HG03159 (cell line): ENCODE data around the gene SAE1.
"Not testable (repeated sequence)": the region's sequence is repeated elsewhere in the genome, so short reads cannot be mapped to it uniquely, and the experiment has no call there.

Experiments
- ATAC-seq: cut with Tn5 transposase; IDR thresholded peaks from one replicate; pipeline ENCODE4 v1.9.1; 2021; ENCODE audit warnings: mild to moderate bottlenecking, moderate library complexity; ENCODE audit not compliant: unreplicated experiment

SAE1 gene

GRCh38 chr19:47125669-47125938 is 5.0 kb upstream of the SAE1 start:
- no peak for ATAC-seq

DNA sequence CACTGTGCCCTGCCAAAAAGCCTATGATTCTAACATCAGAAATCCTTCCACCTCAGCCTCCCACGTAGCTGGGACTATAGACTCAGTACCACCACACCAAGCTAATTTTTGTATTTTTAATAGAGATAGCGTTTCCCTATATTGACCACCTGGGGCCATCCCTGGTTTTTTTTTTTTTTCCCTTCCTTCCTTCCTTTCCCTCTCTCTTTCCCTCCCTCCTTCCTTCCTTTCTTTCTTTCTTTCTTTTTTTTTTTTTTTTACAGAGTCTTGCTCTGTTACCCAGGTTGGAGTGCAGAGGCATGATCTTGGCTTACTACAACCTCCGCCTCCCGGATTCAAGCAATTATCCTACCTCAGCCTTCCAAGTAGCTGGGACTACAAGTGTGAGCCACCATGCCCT is 1.1 kb upstream of the SAE1 start:
- no peak for ATAC-seq

DNA sequence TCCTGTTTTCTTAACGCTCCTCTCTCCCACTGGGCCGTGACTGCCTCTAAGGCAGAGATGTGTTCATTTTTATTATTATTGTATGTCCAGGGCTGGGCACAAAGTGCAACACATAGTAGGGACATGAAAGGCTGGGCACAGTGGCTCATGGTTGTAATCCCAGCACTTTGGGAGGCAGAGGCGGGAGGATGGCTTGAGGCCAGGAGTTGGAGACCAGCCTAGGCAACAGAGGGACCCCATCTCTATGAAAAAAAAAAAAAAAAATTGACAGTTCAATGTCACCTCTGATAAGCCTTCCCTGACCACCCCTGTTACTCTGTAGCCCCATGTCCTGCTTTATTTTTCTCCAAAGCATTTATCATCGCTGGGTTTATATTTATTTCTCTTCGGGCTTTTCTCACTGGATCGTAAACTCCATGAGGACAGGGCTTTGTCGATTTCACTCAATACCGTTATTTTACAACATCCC is 481 bp upstream of the SAE1 start:
- ATAC-seq, result no peak

- ATAC-seq, result no peak
Measured at GRCh38 chr19:47132194-47132852, 1.7 kb downstream of the SAE1 start.

- no peak for ATAC-seq
Measured at GRCh38 chr19:47133021-47133471, 2.4 kb downstream of the SAE1 start.

DNA sequence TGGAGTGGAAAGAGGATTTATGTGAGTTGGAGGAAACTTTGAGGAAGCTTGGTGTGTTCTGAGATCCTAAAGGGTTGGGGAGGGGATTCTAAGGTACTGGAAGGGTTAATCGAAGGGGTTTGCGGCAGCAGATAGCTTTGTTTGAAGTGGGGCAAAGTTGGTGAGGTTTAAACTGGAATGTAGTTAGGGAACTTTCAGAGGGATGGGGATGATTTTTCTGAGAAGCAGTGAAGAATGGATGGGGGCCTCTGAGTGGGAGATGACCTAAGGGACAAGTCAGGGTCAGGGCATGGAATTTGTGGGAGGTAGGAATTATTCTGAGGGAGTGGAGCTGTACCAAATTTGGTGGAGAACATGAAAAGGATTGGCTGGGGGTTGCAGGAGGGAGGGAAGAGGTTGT is 3.9 kb downstream of the SAE1 start:
- ATAC-seq, result no peak

DNA sequence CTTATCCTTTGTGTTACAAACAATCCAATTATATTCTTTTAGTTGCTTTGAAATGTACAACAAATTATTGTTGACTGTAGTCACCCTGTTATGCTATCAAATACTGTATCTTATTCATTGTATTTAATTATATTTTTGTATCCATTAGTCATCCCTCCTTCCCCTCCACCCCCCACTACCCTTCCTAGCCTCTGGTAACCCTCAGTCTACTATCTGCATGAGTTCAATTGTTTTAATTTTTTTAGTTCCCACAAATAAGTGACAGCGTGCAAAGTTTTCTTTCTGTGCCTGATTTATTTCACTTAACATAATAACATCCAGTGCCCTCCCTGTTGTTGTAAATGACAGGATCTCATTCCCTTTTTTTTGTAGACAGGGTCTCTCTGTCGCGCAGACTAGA is 4.5 kb downstream of the SAE1 start:
- no peak for ATAC-seq

DNA sequence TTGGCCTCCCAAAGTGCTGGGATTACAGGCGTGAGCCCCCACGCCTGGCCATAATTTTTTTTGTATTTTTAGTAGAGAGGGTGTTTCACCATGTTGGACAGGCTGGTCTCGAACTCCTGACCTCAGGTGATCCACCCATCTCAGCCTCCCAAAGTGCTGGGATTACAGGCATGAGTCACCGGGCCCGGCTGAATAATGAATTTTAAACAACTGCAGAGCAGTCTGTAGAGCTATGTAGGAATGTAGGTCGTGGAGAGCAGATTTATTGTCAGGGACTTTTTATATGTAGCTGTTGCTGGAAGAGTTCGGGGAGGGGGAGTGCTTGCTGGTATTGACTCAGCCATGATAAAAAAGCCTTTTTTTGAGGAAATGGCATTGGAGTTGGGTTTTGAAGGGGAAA is 10.6 kb downstream of the SAE1 start:
- not testable (repeated sequence) for ATAC-seq

DNA sequence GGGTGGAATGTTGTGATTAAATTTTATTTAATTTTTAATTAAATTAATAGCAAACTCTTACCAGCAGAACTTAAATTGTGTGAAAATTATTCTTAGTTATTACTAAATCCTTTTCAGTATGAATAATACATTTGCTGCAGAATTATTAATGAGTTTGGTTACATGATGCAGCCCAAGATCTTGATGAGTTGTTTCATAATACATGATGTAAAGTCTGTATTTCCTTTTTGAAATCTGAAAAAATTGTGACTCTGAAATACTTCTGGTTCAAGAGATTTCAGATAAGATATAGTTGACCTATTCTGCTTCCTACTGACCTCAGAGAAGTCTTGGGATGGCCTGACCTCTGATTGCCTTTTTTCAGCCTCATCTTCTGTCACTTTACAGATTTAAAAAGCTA is 11.1 kb downstream of the SAE1 start:
- no peak for ATAC-seq

DNA sequence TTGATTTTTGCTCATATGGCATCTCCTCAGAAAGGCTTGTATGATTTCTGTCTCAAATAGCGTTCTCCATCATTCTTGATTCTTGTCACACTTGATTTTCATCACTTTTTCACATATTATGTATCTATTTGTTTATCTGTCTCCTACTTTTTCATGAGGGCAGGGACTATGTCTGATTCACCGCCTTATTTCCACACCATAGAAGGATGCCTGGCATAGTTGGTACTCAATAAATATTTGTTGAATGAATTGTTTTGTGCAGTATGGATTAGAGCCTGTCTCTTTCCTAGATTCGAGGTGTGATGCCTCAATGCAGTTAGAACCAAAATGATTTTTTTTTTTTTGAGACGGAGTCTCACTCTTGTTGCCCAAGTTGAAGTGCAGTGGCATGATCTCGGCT is 12.1 kb downstream of the SAE1 start:
- no peak for ATAC-seq

- no peak for ATAC-seq
Measured at GRCh38 chr19:47143322-47144073, 12.9 kb downstream of the SAE1 start.

- ATAC-seq, result no peak
Measured at GRCh38 chr19:47144630-47145029, 14.0 kb downstream of the SAE1 start.

GRCh38 chr19:47145639-47146486 is 15.2 kb downstream of the SAE1 start:
- ATAC-seq, result no peak

DNA sequence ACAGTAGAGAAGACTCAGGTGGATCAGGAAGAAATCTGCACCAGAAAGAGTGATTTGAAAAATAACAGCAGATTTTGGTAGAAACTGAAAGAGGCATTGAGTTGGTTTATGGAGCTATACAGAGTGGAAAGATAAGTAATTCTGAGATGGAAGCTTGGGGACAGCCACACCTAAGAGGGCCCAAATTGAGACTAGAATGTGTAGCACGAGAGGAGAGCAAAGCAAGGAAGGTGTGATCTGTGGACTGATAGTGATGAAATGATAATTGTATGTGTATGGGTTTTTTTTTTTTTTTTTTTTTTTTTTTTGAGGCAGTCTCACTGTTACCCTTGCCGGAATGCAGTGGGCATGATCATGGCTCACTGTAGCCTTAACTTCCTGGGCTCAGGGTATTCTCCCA is 16.3 kb downstream of the SAE1 start:
- ATAC-seq, result no peak

- ATAC-seq, result no peak
Measured at GRCh38 chr19:47151627-47152026, 21.0 kb downstream of the SAE1 start.

- ATAC-seq, result no peak
Measured at GRCh38 chr19:47152205-47152604, 21.6 kb downstream of the SAE1 start.

GRCh38 chr19:47152632-47153031 is 22.0 kb downstream of the SAE1 start:
- no peak for ATAC-seq

GRCh38 chr19:47153266-47153665 is 22.6 kb downstream of the SAE1 start:
- ATAC-seq, result no peak

DNA sequence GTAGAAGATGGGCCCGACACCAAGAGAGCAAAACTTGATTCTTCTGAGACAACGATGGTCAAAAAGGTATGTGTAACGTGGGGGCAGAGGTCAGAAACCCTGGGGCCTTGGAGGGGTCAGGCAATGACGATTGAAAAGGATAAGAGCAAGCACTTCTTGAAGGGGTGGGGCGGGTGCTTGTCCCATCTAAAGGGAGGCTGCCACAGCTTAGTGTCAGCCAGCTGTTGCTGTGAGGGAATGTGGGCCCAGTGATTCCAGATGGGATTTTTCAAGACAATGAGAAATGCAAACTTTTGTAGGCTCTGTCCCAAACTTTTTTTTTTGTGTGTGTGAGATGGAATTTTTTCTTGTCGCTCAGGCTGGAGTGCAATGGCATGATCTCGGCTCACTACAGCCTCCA is 24.5 kb downstream of the SAE1 start:
- ATAC-seq, result no peak

DNA sequence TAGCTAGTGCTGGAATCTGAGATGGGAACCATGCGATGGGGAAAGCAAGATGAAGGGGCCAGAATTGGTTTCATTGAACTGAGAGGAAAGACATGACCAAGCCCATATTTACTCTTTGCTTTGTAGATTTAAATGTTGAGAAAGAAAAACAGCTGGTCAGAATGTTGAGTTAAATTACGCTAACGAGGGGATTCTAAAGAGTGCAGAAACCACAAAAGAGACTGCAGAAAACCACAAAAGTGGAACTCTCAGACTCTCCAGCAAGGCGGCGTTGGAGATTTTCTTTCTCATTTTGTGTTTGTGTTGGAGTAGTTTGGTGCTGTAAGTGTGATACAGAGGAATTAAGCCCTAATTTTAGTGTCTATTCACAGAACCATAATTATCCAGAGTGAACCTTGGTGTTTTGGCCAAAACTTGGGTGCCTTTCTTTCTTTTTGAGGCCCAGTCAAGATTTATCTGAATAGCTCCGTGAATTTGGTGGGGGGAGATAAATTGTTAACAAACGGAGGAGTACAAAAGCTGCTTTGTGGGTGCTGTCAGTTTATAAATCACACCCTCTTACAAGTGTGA is 26.3 kb downstream of the SAE1 start:
- no peak for ATAC-seq
